Measurements from ENCODE around the gene RIOK2.
"Not testable (repeated sequence)": the region's sequence is repeated elsewhere in the genome, so short reads cannot be mapped to it uniquely, and the experiment has no call there.

The RIOK2 gene

DNA sequence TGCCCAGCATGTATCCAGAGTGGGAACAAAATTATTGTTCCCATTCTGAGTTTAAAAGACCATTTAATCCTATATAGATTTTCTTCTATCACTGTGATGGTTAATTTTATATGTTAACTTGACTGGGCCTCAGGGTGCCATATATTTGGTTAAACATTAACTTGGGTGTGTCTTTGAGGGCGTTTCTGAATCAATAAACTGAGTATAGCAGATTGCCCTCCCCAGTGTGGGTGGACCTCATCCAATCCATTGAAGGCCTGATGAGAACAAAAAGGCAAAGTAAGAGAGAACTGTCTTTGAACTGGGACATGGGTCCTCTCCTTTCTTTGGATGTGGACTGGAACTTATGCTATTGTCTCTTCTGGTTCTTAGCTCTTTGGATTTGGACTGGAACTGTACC lies 17.3 kb downstream of the RIOK2 start:
- DNase-seq, result no peak

DNA sequence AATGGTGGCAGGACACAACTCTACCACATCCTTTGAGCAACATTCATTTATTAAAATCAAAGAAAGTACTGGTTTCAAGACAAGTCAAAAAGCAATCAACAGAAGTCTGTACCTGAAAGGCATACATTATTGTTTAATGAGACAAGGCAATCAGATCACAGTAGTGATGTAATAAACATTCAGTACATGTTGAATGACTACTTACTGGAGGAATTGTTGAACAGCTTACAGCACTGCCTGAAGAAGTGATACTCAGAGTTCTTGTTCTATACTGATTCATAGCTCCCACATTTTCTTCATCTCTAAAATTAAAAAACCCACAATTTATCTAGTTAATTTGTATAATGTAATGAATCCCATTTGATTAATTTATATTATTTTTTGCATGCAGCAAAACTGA lies 18.2 kb downstream of the RIOK2 start:
- no peak for DNase-seq

DNA sequence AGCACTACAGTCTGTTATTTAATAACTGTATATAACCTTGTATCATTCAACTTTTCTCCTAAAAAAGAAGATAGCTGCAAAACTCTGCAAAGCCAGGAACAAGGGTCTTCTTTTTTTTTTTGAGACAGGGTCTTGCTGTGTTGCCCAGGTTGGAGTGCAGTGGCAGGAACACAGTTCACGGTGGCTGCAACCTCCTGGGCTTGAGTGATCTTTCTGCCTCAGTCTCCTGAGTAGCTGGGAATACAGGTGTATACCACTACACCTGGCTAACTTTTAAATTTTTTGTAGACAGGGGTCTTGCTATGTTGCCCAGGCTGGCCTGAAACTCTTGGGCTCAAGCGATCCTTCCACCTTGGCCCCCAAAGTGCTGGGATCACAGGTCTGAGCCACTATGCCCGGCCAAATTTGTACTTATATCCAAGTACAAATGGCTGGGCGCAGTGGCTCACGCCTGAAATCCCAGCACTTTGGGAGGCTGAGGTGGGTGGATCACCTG lies 19.2 kb downstream of the RIOK2 start:
- no peak for DNase-seq

DNA sequence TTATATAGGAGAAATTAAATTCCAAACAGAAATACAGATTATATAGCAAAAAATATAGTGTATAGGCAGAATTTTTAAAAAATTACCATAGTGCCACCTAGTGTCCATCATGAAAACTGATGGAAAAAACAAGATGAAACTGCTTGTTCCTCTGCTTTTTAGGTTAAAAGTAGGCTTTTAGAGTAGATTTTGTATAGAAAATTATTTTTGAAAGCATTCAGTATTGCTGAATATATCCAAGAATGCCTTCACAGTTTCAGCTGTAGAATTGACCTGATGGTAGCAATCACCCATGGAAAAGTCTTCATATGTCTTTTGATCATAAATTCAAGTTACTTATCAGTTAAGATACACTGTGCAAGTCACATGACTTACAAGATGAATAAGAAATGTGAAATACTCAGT lies 19.7 kb downstream of the RIOK2 start:
- DNase-seq, result no peak

DNA sequence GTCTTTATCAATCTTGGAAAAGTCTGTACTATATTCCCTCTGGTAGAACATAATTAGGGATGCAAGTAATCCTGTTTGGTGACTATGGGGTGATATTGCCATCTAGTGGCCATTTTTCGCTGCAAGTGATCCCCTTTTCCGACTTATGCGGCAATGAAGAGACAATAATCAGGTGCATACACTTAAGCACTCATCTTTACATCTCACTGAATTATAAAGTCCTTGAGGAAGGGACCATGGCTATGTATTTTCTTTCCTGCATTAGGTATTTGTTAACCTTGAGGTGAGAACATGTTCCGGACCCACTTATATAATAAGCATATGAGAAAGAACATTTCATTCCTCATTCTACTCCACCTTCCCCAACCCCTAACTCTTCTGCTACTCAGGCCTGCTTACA lies 21.0 kb downstream of the RIOK2 start:
- DNase-seq, result peak; percentile 25 to 36

DNA sequence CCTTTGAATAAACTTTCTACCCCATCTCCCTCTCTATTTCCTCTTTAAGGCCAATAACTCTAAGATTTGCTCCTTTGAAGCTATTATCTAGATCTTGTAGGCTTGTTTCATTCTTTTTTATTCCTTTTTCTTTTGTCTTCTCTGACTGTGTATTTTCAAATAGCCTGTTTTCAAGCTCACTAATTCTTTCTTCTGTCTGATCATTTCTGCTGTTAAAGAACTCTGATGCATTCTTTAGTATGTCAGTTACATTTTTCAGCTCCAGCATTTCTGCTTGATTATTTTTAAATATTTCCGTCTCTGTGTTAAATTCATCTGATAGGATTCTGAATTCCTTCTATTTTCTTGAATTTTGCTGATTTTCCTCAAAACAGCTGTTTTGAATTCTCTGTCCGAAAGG lies 25.4 kb downstream of the RIOK2 start:
- no peak for DNase-seq

DNA sequence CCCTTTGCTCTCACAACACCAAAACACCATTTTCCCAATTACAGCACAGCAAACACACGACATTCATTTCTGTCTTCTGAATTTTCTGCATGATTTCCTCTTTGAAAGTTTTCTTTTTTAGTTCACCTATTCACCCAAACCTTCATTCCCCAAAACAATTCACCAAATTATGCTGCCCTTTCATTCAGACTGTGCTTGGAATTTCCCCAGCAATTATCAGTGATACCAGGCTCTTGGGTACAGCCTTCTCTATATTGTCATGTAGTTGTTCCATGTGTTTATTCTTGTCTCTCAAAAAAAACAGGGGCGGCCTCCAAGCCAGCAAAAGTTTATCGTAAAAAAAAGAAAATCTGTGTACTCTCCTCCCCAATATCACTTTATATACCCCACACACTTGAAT lies 31.7 kb downstream of the RIOK2 start:
- no peak for DNase-seq

DNA sequence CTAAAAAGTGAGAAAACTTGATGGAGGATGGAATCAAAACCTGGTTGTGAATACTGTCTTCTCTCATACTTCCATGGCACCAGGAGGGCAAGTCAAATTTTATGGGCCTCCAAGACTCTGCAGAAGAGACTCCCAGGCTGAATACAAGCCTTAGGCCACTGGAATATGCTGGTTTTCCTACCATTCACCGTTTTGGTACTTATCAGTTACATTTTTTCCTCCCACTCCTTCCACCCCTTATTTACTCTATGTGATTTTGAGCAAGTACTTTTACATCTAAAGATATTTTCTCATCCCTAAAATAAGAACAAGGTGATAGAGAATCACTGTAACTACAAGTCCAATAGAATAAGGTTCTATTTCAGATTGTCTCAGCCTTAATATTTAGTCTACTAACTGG lies 32.6 kb downstream of the RIOK2 start:
- DNase-seq, result no peak

DNA sequence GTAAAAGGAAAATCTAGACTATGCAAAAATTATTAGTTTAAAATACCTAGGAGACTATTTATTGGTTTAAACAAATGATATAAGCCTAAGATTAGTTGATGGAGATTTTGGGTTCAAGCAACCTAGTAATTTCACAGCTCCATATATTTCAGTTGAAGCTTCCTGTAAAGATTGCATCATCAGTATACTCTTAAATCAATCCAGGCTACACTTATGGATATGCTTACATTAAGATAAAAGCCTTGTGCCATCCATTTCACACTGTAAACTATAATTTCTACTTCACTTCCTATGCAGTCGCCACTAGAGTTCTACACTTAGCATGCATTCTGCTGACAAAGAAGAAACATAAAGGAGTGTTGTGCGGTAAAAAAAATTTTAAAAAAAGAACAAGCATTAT lies 33.3 kb downstream of the RIOK2 start:
- no peak for DNase-seq

DNA sequence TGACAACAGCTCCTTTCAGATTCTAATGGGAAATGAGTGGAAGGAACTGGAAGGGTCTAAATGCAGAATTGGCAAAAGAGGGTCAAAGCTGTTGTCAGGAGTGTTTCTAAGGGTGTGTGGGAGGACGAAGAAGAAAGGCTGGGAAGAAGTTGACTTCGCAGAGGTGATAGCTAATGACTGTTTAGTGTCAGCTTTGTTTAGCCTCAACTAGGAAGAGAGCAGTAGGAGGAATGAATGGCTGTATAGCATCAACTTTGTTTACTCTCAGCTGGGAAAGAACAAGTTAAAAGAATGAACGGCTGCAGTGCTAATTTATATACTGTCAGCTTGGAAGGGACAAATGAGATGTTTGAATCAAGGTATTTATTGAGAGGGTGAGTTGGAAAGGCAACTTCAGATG lies 34.8 kb downstream of the RIOK2 start:
- no peak for DNase-seq

DNA sequence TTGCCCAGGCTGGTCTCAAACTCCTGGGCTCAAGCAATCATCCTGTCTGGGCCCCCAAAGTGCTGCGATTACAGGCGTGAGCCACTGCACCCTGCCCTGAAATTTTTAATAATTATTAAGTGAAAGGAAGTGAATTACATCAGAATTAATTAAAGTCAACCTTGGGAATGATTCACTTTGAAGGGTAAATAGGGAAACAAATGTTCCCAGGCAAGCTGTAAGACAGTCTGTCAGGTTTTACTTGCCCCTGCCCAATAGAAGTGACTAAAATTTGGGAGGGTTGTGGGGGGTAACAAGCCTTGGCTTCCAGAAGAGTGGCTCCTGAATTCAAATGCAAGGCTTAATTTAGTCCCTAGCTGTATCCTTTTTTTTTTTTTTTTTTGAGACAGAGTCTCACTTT lies 39.3 kb downstream of the RIOK2 start:
- no peak for DNase-seq

DNA sequence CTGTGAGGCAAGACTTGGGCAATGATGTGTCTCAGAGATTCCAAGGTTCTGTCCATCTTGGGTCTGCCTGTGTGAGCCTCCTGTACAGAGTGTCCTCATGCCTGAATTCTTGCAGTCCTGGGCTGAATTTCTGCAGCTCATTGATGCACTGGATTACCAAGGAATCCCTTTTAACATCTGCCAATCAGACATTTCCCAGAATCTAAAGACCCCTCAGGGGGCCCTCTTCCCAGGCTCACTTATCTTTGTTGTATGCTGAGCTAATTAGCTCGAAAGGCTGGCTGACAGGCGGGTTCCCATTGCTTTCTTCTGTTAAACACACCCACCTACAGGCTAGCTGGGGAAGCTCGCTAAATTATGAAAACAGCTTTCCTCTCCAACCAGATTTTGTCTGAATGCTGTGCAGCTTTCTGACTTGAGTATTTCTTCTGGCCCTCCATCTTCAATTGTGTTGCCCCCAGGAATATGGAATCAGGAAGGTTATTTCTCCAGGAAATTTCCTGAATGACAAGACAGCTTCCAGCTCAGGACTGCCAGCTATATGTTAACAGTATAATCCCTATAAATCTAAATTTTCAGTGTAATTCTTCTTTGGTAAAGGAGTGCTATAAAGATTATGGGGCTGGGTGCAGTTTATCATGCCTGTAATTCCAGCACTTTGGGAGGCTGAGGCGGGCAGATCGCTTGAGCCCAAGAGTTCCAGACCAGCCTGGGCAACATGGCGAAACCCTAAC lies 40.4 kb downstream of the RIOK2 start, which contains the start of gene LIX1:
LIX1 (minus strand) TSS at position 91 of the 734 bp plus-strand sequence; CDS start at position 56, 35 bp downstream.
- peak in 1 of 2 experiments; percentile 4 for DNase-seq

DNA sequence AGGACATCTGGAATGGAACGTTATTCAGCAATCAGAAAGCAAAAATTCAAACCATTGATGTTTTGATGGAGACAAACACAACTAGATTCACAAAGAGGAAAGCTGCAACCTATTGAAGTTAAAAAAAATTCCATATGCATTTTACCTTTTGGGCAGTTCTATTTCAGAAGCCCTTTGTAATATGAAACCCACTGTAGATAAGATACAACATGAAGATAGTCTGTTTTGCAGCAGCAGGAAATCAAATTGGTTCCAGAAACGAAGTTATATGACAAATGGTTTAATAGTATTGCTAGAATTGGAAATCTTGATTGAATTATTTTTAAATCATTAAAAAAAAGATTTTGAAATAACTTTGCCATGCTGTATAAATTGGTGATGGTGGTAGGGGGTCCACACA lies 41.5 kb downstream of the RIOK2 start:
- DNase-seq, result no peak

DNA sequence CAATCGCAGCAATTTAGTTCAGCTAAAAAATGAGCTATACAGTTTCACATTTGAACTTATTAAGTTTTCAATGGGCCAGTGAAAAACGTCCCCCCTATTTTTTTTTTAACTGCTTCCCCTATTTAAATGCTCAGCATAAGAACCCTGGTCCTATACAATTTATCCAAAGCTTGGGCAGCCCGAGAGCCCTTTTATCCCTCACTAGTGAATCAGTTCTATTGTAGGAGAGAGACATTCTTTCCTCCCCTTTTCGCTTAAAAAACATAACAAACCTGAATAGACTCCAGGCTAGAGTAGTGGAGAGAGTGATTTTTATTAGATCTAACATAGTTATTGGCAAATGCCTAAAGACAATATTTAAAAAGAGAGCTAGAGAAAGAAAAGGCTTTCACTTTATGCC lies 42.0 kb downstream of the RIOK2 start:
- DNase-seq, result no peak

DNA sequence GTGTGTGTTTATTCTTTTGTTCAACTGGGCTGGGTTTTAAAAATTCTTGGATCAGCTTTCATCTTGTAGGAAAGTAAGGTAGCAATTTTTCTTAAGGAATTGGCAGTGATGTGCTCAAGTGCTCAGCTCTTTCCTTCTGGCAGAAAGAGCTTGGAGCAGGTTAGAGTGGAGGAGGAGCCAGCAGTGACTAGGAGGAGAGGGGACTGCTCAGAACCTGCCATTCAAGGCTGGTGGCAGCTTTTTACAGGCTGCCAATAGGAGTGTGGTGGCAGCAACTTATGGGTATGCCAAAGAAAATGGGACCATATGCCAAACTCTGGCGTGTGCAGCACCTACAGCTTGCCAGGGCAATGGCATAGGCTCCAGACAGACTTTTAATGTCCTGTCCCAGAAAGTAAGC lies 42.8 kb downstream of the RIOK2 start:
- DNase-seq, result not testable (repeated sequence)

DNA sequence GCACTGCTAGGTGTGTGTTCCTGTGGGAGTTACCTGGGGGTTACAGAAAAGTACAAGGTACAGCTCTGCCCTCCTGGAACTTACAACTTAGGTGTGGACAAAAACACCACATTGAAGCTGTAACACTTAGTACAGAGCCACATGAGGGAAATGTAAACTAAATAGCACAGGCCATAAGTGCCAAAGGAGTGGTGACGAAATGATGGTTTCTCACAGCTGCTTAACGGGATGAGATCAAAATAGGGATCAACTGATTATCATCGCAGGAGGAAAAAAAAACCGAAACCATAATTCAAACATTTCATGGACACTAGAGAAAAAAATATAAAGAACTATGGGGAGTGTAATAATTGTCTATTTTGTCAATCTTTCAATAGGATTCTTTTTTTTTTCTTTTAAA lies 46.6 kb downstream of the RIOK2 start:
- DNase-seq, result no peak

DNA sequence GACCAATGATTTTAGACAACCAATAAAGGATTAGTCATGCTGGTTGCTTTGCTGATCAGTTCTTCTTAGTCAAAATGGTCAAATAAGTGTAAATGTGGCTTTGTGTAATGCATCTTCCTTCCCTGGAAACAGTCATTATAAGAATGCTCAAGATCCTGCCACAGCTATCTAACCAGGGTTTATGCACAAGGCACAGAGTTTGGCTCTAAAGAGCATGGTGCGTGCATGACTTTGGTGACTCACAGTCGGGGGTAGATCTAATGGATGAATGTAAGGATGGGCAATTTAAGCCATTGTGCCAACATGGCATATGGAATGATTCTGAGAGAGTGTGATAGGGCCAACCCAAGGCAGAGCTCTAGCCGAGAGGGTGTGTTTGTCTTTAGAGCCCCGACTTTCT lies 47.2 kb downstream of the RIOK2 start:
- no peak for DNase-seq

DNA sequence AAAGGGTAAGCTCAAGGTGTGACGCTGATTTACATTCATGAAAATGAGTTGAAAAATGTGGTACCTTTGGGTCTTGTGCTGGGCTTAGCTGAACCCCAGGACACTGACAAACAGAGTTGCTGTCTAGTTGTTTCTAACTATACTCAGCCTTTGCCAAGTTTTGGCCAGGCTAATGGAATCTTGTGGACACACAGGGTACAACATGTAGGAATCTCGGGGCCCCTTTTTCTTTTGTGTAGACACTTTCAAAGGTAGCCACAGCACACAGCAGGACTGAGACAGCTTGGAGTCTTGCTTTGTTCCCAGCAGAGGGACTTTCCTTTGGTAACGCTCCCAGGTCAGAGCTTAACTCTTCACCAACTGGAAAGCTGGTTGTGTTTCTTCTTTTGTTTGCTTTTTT lies 48.4 kb downstream of the RIOK2 start:
- no peak for DNase-seq

DNA sequence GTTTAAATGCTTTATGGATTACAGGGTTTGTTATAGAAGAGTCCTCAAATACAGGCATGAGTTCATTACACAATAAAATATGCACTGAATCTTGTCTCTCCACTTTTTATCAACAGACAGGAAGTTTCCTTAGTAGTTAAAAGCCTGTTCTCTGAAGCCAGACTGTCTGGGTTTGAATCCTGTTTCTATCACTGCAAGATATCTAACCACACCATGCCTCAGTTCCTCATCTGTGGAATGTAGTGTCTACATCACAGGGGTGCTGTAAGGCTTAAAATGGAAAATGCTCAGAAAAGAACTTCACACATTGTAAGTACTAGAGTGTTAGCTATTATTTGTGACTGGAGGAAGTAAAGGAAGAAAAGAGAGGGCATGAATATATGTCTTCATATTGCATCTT lies 49.9 kb downstream of the RIOK2 start:
- DNase-seq, result no peak

DNA sequence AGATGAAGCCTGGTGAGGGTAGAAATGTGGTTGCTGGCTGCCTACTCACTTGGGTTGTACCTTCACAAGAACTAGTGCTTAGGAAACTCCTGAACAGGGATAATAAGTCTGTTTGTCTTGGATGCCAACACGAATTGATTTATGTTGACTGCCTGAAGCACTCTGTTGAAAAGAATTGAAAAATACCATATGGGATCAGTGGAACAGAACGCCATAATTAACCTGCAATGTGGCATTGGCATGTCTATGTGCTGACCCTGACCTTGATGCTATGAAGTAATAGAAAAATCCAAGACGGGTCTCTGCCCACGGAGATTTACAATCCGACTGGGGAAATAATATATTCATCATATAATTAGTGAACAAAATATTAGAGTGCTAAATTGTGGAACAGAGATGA lies 51.1 kb downstream of the RIOK2 start:
- no peak for DNase-seq

DNA sequence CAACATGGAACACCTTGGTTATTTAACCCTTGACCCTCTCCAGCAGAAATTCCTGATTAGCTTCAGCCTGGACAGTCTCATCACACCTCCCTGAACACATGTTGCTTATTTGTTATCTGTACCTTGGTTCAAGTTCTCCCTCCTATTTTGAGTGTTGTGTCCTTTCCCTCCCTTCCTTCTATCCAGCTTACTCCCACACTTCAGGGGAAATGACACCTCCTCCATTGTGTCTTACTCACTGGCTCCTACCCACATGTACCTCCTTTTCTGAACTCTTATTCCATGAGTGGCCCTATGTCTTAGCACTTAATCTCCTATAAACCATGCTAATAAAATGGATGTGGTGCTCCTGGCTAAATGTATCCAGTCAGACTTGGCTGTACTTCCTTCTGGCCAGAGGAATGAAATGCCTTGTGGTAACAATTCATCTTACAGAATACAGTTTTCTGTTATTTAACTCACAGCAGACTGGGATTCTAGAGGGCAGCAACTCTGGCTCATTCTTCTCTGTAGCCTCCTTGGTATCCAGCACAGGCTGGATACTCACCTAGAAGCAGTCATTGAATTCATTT lies 51.8 kb downstream of the RIOK2 start:
- no peak for DNase-seq

DNA sequence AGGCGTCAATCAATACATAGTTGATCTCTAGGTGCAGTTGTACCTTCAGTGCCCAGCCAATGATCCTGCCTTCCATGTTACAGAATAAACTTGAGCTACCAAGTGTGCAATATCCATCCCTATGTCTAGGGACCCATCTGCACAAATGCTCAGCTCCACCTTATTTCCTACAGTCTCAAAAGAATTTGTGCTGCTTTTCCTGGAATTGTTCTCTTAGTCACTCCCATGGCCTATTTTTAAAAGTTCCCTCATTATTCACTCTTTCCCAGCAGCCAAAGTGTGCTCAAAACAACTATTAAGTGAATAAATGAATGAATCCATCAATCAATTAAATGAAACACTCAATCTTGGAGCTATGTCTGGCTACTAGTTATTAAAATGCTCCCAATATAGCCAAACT lies 55.3 kb downstream of the RIOK2 start:
- no peak for DNase-seq

DNA sequence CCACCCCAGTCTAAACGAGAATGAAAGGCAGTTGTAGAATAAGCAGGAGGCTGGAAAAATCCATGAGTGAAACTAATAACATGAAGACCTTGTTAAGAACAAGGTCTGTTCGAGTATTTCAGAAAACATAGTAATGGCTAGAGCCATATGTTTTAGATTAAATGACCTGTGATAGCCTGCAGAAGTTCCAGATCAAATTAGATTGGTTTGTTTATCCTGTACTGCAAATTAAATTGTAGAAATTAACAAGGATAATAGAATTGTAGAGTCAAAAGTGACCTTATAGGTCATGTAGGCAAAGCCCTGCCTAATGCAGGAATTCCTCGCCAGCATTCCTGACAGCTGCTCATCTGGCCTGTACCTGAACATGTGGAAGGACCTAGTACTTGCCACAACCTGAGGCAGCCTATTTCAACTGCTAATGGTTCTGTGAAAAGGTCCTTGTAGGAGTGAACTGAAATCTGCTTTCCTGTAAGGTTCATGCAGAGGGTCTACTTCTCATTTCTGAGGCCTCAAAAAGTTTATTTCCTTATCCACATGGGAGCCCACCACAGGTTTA lies 57.8 kb downstream of the RIOK2 start:
- no peak for DNase-seq

DNA sequence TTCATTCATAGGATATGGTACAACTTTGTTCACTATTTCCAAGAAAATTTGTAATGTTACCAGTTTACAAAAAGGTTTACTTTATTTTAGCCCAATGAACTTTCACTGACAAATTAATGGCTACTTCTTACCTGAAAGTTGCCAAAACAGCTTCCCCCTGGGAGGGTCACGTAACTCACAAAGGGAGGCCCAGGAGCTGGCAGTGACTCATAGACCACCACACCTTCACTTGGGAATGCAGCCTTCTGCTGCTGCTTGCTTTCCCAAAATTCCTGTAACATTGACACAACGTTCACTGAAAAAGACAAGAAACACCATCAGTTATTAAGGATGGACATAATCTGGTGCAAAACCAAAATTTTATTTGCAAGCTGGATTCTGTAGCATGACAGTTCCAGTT lies 58.7 kb downstream of the RIOK2 start:
- DNase-seq, result no peak

DNA sequence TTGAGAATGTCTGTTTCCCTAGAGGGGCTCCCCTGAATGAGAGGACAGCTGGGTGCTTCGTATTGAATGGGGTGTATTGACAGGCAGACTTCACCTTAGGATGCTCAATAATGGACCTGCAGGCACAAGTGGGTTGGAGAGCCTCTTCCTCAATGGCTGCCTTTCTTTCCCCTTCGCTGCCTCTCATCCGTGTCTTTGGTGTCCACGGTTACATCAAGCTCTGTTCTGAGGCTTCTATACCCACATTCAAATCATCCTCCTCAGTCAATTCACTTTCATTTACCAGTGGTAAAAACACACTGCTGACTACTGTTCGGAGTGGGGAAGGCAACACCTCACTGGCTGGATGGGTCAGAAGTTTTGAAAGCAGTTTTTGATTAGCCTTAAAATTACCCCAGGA lies 61.2 kb downstream of the RIOK2 start:
- no peak for DNase-seq
